Stimulated activated CD4-positive, alpha-beta T cell treated with anti-CD3 and anti-CD28 coated beads, Interleukin-4, amount 100 ng/mL, for 24 hours (primary cell): ENCODE measurements around the gene PLCB1.
"Not testable (repeated sequence)": the region's sequence is repeated elsewhere in the genome, so short reads cannot be mapped to it uniquely, and the experiment has no call there.

ENCODE experiments used
- DNase-seq: peaks from one replicate; pipeline ENCODE4 v3.0.0-alpha.2; 2020

PLCB1 gene

GRCh38 chr20:8571611-8572010 lies 439.5 kb downstream of the PLCB1 start:
- DNase-seq, result no peak

DNA sequence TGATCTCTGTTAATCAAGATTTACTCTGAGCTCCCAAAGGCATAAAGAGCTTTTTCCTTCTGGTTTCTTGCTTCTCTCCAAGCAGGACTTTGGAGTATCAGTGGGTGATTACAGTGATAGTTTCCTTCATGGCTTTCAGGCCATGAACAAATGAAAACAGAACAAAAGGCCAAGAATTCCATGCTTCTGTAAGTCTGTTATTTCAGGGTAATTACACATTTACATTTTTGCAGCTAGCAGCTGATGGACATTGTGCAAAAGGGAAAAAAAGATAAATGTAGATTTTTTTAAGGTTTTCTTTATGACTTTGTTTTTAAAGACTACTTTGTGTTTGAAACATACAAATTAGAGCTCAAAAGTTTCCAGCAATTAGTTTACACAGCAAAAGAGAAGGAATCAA lies 441.6 kb downstream of the PLCB1 start:
- DNase-seq, result no peak

GRCh38 chr20:8575114-8575513 lies 443.0 kb downstream of the PLCB1 start:
- no peak for DNase-seq

GRCh38 chr20:8578161-8578865 lies 446.2 kb downstream of the PLCB1 start:
- DNase-seq, result no peak

DNA sequence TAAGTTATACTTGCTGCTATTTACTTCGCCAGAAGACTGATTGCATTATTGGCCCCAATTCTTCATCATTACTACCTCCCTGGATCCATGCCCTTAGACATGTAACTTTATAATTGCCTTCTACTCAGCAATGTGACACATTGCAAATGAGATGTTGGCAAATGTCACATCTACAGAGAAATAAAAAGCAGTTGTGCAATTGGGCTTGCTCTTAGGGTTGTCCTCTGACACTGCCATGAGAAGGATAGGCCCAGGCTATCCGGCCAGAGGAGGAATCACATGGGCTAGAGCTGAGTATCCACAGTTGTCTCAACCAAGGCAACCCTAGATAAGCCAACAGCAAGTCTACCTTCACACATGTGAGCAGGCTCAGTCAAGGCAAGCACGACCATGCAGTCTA lies 447.0 kb downstream of the PLCB1 start:
- no peak for DNase-seq

GRCh38 chr20:8581446-8582183 lies 449.5 kb downstream of the PLCB1 start:
- DNase-seq, result no peak

GRCh38 chr20:8583012-8583565 lies 451.0 kb downstream of the PLCB1 start:
- no peak for DNase-seq

DNA sequence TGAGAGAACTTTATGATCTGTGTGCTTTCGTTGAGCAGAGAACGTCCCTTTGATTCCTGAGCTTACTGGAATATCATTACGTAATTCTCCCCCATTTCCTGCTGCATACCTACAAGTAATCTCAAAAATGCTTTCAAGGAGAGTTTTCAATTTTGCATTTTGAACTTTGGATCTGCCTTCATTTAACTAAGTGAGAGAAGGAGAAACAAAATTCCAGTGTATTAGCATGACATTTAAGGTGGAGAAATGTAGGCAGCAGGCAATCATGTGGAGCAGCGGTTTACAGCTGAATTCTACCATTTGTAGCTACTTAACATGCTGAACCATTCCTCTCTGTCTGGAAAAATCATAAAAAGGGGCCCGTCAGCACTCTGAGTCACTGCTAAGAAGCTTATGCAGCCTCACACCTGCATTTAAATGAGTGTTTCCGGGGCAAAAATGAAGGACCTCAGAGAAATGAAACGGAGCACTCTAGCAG lies 451.5 kb downstream of the PLCB1 start:
- no peak for DNase-seq

DNA sequence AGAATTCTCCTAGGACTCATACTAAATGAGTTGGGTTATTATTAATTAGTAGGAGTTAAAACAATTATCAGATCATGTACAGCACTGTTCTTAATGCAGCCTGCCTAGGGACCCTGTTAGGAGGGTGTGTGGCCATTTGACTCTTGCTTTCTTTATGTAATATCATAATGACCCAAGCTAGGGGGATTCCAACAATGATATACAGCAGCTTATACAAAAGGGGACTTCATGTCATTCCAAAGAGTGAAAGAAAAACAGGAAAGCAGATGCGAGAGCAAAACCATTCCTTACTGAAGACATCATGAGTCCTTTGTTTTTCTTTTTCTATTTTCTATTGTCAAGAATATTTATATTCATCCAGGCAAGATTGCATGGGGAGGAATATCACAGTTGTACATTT lies 455.2 kb downstream of the PLCB1 start:
- DNase-seq, result no peak

GRCh38 chr20:8587810-8588209 lies 455.7 kb downstream of the PLCB1 start:
- DNase-seq, result no peak

- DNase-seq, result no peak
These were observed 457.9 kb downstream of the PLCB1 start for GRCh38 chr20:8589956-8590355.

DNA sequence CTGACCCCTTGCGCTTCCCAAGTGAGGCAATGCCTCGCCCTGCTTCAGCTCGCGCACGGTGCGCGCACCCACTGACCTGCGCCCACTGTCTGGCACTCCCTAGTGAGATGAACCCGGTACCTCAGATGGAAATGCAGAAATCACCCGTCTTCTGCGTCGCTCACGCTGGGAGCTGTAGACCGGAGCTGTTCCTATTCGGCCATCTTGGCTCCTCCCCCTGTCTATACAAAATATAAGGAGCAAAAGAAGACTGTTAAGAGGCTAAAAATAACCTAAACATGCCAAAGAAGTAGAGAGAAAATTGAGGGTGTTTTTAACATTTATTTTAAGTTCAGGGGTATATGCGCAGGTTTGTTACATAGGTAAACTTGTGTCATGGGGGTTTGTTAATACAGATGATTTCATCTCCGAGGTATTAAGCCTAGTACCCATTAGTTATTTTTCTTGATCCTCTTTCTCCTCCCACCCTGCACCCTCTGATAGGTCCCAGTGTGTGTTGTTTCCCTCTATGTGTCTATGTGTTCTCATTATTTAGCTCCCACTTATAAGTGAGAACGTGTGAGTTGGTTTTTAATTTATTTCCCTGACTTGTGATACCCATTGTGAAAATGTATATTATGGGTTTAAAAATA lies 469.0 kb downstream of the PLCB1 start:
- not testable (repeated sequence) for DNase-seq

GRCh38 chr20:8601542-8601912 lies 469.5 kb downstream of the PLCB1 start:
- DNase-seq, result no peak

DNA sequence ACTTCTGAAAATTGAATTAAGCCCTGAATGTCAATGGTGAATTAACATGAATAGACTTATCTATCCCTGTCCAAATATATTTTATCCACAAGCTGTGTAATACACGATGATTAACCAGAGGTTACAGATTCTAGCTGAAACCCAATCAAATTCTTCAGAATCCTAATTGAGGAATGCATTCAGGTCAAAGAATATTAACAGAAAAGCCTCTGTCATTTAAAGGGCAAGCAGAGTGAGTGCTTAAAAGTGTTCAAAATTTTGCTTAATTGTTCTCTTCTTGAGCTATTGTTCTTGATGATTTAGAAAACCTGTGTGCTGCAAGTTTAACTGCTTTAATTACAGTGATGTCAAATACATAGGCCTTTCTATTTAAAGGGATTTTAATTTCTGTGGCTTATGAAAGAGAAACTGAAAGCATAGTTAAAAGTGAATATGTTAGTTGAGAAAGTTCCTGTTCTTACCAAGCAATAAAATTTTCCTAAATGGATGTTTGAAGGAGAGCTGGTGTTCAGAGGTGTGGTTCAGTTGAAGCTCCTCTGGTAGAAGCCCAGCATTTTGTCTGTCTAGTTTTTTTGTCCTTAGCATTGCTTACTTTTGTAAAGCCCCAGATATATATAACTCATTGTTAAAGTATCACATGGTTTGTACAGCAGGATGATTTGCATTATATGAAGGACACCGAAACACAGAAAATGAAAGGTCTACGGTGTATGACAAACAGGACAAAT lies 470.5 kb downstream of the PLCB1 start:
- DNase-seq, result no peak

GRCh38 chr20:8608470-8608869 lies 476.4 kb downstream of the PLCB1 start:
- DNase-seq, result no peak

DNA sequence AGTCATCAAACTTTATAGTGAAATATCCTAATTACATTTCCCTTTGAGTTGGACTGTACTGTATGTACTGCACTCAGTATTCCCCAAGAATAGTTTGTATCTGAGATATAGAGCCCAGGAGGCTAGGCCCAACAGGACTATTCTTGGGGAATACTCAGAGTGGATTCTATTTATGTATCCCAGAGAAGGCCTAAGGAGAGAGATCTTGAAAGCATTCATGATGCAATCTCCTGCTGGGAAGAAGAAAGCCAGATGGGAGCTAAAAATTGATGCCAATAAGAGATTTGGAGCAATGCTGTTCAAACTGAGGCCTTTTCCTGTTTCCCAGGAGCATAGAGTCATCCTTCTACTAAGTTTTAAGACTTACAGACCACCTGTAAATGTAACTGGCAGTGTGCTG lies 484.7 kb downstream of the PLCB1 start:
- DNase-seq, result no peak

DNA sequence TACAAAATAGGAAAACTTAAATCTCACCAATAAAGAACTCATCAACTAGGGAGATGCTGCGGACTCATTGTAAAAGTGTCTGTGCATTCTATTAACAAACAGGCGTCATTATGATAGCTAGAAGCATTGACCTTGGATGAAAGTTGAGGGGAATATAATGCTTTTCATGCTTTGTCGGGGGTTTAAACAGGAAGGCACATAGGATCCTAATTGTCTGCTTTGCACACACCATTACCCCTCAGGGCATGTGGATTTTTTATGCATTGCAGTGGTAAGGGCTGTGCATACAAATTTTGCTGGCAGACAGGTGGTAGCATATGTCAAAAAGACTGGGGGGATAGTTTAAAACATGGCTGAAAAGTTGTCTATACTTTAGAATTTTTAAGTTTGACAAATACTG lies 488.9 kb downstream of the PLCB1 start:
- DNase-seq, result no peak

GRCh38 chr20:8624046-8624445 lies 492.0 kb downstream of the PLCB1 start:
- no peak for DNase-seq

DNA sequence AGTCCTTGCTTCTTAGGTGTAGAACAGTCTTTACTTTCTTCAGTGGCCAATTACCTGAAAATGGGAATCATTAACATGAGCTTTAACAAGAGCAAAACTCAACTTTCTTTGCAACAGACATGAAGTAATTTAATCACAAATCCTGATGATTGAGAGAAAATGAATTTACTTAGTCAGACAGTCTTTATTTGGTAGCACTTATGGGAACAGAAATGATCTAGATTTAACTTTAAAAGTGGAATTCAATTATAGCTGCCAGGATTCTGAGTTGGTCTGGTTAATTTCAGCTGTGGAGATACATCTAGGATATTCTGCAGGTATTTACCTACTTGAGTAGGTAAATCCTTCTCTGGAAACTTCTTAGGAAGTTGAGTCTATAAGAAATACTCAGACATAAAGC lies 492.6 kb downstream of the PLCB1 start:
- DNase-seq, result no peak

GRCh38 chr20:8627340-8628004 lies 495.4 kb downstream of the PLCB1 start:
- DNase-seq, result no peak

DNA sequence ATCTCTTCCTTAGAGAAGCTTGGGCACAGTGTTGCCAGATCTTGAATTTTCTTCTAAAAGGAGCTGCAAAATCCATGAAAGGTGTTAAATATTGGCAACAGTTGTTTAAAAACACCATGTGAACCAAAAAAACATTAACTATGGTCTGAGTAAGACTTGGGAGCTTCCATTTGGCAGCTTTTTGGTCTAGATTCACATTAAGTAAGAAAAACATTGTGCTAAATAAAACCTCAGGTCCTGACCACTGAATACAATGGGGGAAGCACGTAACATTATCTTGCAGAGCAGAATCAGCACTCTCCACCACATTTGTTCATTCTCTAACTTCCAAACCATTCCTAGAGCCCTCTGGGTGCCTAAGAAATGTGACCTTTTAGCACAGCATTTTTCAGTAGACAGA lies 499.2 kb downstream of the PLCB1 start:
- no peak for DNase-seq

DNA sequence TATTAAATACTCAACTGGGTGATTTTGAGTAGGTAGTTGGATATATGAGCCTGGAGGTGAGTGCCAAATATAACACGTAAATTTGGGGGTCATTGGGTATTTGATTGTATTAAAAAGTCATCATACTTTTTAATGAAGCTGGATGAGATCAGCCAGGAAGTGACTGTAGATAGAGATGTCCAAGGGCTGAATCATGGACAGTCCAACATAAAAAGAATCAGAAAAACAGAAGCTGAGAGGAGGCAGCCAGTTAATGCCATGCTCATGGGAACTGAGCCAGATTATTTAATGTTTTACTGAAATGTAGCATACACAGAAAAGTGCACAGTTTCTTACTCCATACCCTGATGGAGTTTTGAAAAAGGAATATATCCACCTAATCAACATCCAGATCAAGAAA lies 501.3 kb downstream of the PLCB1 start:
- no peak for DNase-seq
